GM12878 (cell line): ENCODE data around the gene SF3B5. TPM values are rescaled to one million over a fixed set of nuclear protein-coding genes. Genes with fewer than 3 reads are reported as not detected.

Experiments
- ATAC-seq: fragments of 200-7000 bp; cut with Tn5 transposase; 3 replicates; pipeline ENCODE4 v1.9.1; 2020; ENCODE audit warnings: mild to moderate bottlenecking, moderate library complexity
- BruUV-seq: library from RNA; stranded (reverse); fragments of 400-500 nt; replicated peaks from 2 replicates; lab custom pipeline; 2021; lab: Mats Ljungman, UMichigan
- CTCF ChIA-PET: fragments of 300-600 bp; sonication (Branson Sonifier 250); formaldehyde crosslinking; extraction: SDS; loops from one replicate; lab custom pipeline; 2021; ENCODE audit warnings: inconsistent platforms; lab: Yijun Ruan, JAX
- POLR2A ChIA-PET: fragments of 350-600 bp; formaldehyde crosslinking; extraction: SDS; loops from one replicate; lab custom pipeline; 2021; ENCODE audit warnings: inconsistent platforms; lab: Charles Lee
- RAD21 ChIA-PET: fragments of 300-600 bp; sonication (Branson Sonifier 250); formaldehyde crosslinking; loops from one replicate; lab custom pipeline; 2023; ENCODE audit warnings: antibody characterized with exemption; ENCODE audit not compliant: unreplicated experiment; lab: Charles Lee
- SMC1A ChIA-PET: fragments of 300-600 bp; sonication (Branson Sonifier 250); formaldehyde crosslinking; loops from one replicate; lab custom pipeline; 2023; ENCODE audit not compliant: unreplicated experiment, uncharacterized antibody; lab: Charles Lee
- DNase-seq: peaks from one replicate; pipeline ENCODE4 v3.0.0-alpha.2; 2011; ENCODE audit warnings: low read depth, low spot score
- FAIRE-seq: peaks from 3 replicates; lab custom pipeline; 2011; peaks lifted over from hg19 to GRCh38; lab: Jason Lieb, UNC
- H2AFZ ChIP-seq: 2 replicates; pipeline ENCODE4 v1.6.0; 2011; ENCODE audit warnings: low read depth, low read length, control low read depth; ENCODE audit not compliant: control insufficient read depth
- H3K27ac ChIP-seq: 2 replicates; pipeline ENCODE4 v1.5.1; 2011; ENCODE audit warnings: control low read depth; ENCODE audit not compliant: control insufficient read depth, insufficient read depth
- H3K27me3 ChIP-seq, 2 experiments: replicated peaks in 1 of 2; 2 replicates each; pipeline versions ENCODE4 v1.6.0 to v1.6.1; 2011; ENCODE audit warnings: low read length in 1 of 2; ENCODE audit not compliant: control insufficient read depth in 2 of 2, insufficient read depth in 2 of 2
- H3K36me3 ChIP-seq, 2 experiments: 2 replicates each; pipeline ENCODE4 v1.5.1; 2011; ENCODE audit warnings: low read length in 1 of 2; ENCODE audit not compliant: control insufficient read depth in 2 of 2, insufficient read depth in 2 of 2
- H3K4me1 ChIP-seq: 2 replicates; pipeline ENCODE4 v1.6.1; 2011; ENCODE audit warnings: mild to moderate bottlenecking, low read length, moderate library complexity, mixed read lengths; ENCODE audit not compliant: control insufficient read depth, insufficient read depth
- H3K4me2 ChIP-seq: 2 replicates; pipeline ENCODE4 v1.6.0; 2011; ENCODE audit warnings: control low read depth; ENCODE audit not compliant: control insufficient read depth, insufficient read depth
- H3K4me3 ChIP-seq: fragments of 200-600 bp; sonication (generic); 2 replicates; pipeline ENCODE4 v1.5.1; 2016
- H3K79me2 ChIP-seq: 2 replicates; pipeline ENCODE4 v1.6.0; 2011; ENCODE audit warnings: low read length; ENCODE audit not compliant: control insufficient read depth, insufficient read depth
- H3K9ac ChIP-seq: 2 replicates; pipeline ENCODE4 v1.8.0; 2011; ENCODE audit warnings: low read length, control low read depth, mixed read lengths; ENCODE audit not compliant: control insufficient read depth, insufficient read depth
- H3K9me3 ChIP-seq: replicated peaks from 3 replicates; pipeline ENCODE4 v1.5.1; 2011; ENCODE audit warnings: mild to moderate bottlenecking, low read length; ENCODE audit not compliant: control insufficient read depth, insufficient read depth
- H4K20me1 ChIP-seq: 2 replicates; pipeline ENCODE4 v1.6.0; 2011; ENCODE audit not compliant: control insufficient read depth, insufficient read depth
- CBX3 ChIP-seq: fragments of 200-600 bp; sonication (generic); IDR thresholded peaks from 2 replicates; pipeline ENCODE4 v1.6.1; 2016; ENCODE audit warnings: low read depth, borderline replicate concordance
- MYC ChIP-seq: IDR thresholded peaks from 2 replicates; pipeline ENCODE4 v1.6.1; 2011; ENCODE audit warnings: mild to moderate bottlenecking, low read length, moderate library complexity, inconsistent platforms; ENCODE audit not compliant: insufficient read depth, insufficient replicate concordance, insufficient read length, severe bottlenecking
- NR2C2 ChIP-seq: IDR thresholded peaks from 2 replicates; pipeline ENCODE4 v1.6.1; 2011; ENCODE audit warnings: borderline replicate concordance, low read depth; ENCODE audit not compliant: control insufficient read depth, insufficient read length
- NRF1 ChIP-seq: conservative IDR thresholded peaks from 2 replicates; pipeline ENCODE4 v1.6.1; 2011; ENCODE audit warnings: mild to moderate bottlenecking, low read depth, low read length, improper control_type of control experiment
- PKNOX1 ChIP-seq: fragments of 450-650 bp; IDR thresholded peaks from 2 replicates; pipeline ENCODE4 v1.6.1; 2016; ENCODE audit warnings: mild to moderate bottlenecking
- POU2F2 ChIP-seq: IDR thresholded peaks from 3 replicates; pipeline ENCODE4 v1.6.1; 2011; ENCODE audit warnings: low read depth, mild to moderate bottlenecking, low read length, borderline replicate concordance
- ZNF24 ChIP-seq: fragments of 450-650 bp; IDR thresholded peaks from 2 replicates; pipeline ENCODE4 v1.6.1; 2017; ENCODE audit warnings: antibody characterized with exemption, mild to moderate bottlenecking
- WGBS: methylation state at CpG from one replicate; pipeline ENCODE4 v1.1.6; 2016; ENCODE audit warnings: low lambda C conversion rate; ENCODE audit not compliant: insufficient replicate concordance, insufficient coverage; ENCODE audit errors: missing lambda C conversion rate; 5-methylcytosine and 5-hydroxymethylcytosine counted together
- in situ Hi-C: fragments of 300-500 bp; cut with MboI; formaldehyde crosslinking; loops from 9 replicates; pipeline ENCODE4 v1.14.3; 2018; ENCODE audit warnings: mixed read lengths
- intact Hi-C: fragments of 100-400 bp; cut with micrococcal nuclease; formaldehyde crosslinking; loops from one replicate; pipeline ENCODE4 v1.14.2; 2022; ENCODE audit not compliant: unreplicated experiment
- polyA plus RNA-seq, 11 experiments: library from polyadenylated mRNA; depleted of rRNA in 4 of 11; unstranded in 6 of 11; stranded (reverse) in 5 of 11; fragments of >200 nt; fragmentation: Nextera tagmentation in 4 of 11; fragmentation: Illumina TruSeq in 1 of 11; extraction: Ambion mirVana in 4 of 11; extraction: Trizol in 1 of 11; gene quantifications; 1 replicate in 1 of 11; 2 replicates in 10 of 11; pipeline versions ENCODE4 v1.2.1 to v1.2.3, GENCODE V29; 2011 to 2016; ENCODE audit warnings: inconsistent platforms in 2 of 11, missing spikeins in 2 of 11, low read depth in 1 of 11
- total RNA-seq, 4 experiments: library from RNA; depleted of rRNA in 3 of 4; stranded (reverse); fragments of >200 nt in 3 of 4; fragmentation: Illumina TruSeq in 1 of 4; extraction: Trizol in 1 of 4; gene quantifications; 2 replicates each; pipeline versions ENCODE4 v1.2.1 to v1.2.3, GENCODE V29; 2013 to 2021

Gene SF3B5
- total and polyA plus RNA-seq, 10 of the 15 experiments (the other 5 are each of a cell fraction or from before 2014, with no cell fraction given) = 220 to 864 (median 341) TPM

DNA sequence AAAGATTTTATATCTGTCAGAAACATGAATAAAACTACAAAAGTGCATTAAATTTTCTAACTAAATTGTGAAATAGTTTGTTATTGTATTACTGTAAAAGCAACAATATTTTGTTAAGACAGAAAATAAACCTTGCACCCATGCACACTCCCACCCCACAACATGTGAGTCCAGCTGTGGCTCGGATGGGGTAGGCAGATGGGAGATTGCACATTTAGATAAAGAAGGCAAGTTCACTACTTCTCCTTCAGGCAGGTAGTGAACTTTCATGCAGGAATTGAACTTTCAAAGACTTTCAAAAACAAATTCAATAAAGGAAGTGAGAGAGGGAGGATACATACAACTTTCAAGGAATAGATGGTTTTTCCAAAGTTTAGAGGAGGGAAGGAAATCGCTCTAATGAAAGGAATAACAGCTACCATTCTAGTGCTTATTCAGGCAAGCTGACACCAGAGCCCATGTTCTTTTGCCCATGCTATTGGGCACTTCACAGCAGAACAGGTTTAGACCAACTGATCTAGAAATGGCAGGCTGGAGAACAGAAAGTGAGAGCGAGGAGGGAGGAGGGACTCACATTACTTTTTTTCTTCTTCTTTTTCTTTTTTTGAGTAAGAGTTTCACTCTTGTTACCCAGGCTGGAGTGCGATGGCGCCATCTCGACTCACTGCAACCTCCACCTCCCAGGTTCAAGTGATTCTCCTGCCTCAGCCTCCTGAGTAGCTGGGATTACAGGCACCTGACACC is 28.5 kb downstream of the SF3B5 start (continued):
- TF ChIP-seq NR2C2 (no peak), MYC (no peak), POU2F2 (0 out of 3 replicates have a peak, but pooled peaks have one; percentile 33), PKNOX1 (peak; percentile 8; the same call in 1 of the 2 replicates), CBX3 (no peak)
- TF ChIP-seq, all 136 proteins: peak for 24

DNA sequence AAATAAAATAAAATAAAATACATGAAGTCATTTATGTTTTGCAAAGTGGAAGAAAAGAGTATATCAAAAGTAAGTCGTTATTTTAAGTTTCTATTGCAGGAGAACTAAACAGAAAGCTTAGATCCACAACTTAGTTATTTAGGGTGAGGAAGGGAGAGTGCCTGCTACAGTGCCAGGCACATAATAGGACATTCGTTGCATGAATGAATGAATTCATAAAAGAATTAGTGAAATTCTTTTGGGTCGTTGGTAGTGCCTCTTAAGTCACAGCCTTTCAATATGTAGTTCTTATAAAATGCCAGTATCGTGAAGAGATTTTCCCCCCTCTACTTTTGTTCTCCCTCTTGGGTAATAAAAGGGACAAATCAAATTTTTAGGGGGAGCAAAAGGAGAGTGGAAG is 29.1 kb downstream of the SF3B5 start:
- no peak for DNase-seq
- POLR2A ChIA-PET = interaction anchor here (1.0 to 5.7 kb wide), 10 partner anchors 9 to 532 kb away, joined by 3 to 47 read pairs (median 5); no protein-coding TSS in a partner anchor
- intact Hi-C loops = no loop called here
- Histone ChIP-seq H3K36me3 (no peaks in the 10 kb centered on the region), H3K4me3 (peak overlapping the region; percentile 62), H2AFZ (no peak overlapping the region), H4K20me1 (no peaks in the 10 kb centered on the region), H3K27ac (peak overlapping the region; percentile 94), H3K9me3 (no peaks in the 10 kb centered on the region; the same call in 1 of the 3 replicates), H3K9ac (0 out of 2 replicates have a peak overlapping the region, but pooled peaks have one; percentile 17), H3K4me2 (peak overlapping the region; percentile 67), H3K79me2 (peaks cover 20% of the 10 kb centered on the region), H3K27me3 (no peaks in the 10 kb centered on the region), H3K4me1 (peaks cover 10% of the 10 kb centered on the region)
- WGBS = 29% methylated on average over 4 of the region's 4 CpGs
- no TSS peak for BruUV-seq
- no peak for ATAC-seq
- no peak for FAIRE-seq
- CTCF ChIA-PET = interaction anchor here (1.1 to 3.8 kb wide), 7 partner anchors 9 to 152 kb away, joined by 3 to 17 read pairs (median 10); no protein-coding TSS in a partner anchor
- RAD21 ChIA-PET = interaction anchor here (0.6 to 4.4 kb wide), 11 partner anchors 8 to 490 kb away, joined by 3 to 36 read pairs (median 4); partner anchors contain the start of gene STX11
- SMC1A ChIA-PET = interaction anchor here (0.9 to 4.7 kb wide), 16 partner anchors 7 to 158 kb away, joined by 3 to 54 read pairs (median 4); partner anchors contain the start of gene SF3B5
- TF ChIP-seq NRF1 (no peak), ZNF24 (peak; percentile 92)
- in situ Hi-C loops = no loop called here
